SJSA1 (cell line): ENCODE results near the gene ARGFX. TPM values are rescaled to one million over a fixed set of nuclear protein-coding genes. Genes with fewer than 3 reads are reported as not detected.

Experiments used
- total RNA-seq: library from RNA; depleted of rRNA; stranded (reverse); fragments of >200 nt; shearing (Covaris generic); gene quantifications from 2 replicates; pipeline ENCODE4 v1.2.3, GENCODE V29; 2014; rRNA removed

ARGFX gene
- total RNA-seq, 1 experiment from 2014 or later, result not detected

Other genes with a start within 250 kb of the ARGFX start
- gene POLQ, start 22.0 kb upstream of the ARGFX start, total RNA-seq, result 8.0 and 9.1 TPM in 2 replicates
- gene FBXO40, start 25.4 kb downstream of the ARGFX start, total RNA-seq, result not detected in 2 replicates
- gene HCLS1, start 93.0 kb downstream of the ARGFX start, total RNA-seq, result not detected in 2 replicates
- gene GOLGB1, start 181.8 kb downstream of the ARGFX start, total RNA-seq, result 14.2 and 19.7 TPM in 2 replicates